Right lobe of liver (tissue), 6 donors: Measurements from ENCODE around the gene NBEA. TPM values are rescaled to one million over a fixed set of nuclear protein-coding genes. Genes with fewer than 3 reads are reported as not detected.
"Not testable (repeated sequence)": the region's sequence is repeated elsewhere in the genome, so short reads cannot be mapped to it uniquely, and the experiment has no call there.

Experiments
- ATAC-seq, 4 donors: fragments of 200-7000 bp; cut with Tn5 transposase; one replicate each; pipeline ENCODE4 v1.9.1; 2020; ENCODE audit warnings: mild to moderate bottlenecking in 4 of 4, moderate library complexity in 4 of 4
- DNase-seq, 3 donors: peaks; one replicate each; pipeline ENCODE4 v3.0.0-alpha.2; 2020
- H3K27ac ChIP-seq, 3 donors: fragments of 200-600 bp; one replicate each; pipeline ENCODE4 v1.8.0; 2022
- H3K27me3 ChIP-seq, 2 donors: fragments of 200-600 bp; one replicate each; pipeline ENCODE4 v1.8.0; 2022
- H3K36me3 ChIP-seq, 4 donors: fragments of 200-600 bp; sonication (generic) in 1 of 4; one replicate each; pipeline versions ENCODE4 v1.5.1 to v1.8.0; 2017 to 2022; ENCODE audit warnings: control low read depth in 1 of 4
- H3K4me1 ChIP-seq, 4 donors: fragments of 200-600 bp; sonication (generic) in 1 of 4; one replicate each; pipeline versions ENCODE4 v1.5.1 to v1.8.0; 2017 to 2022; ENCODE audit warnings: control low read depth in 1 of 4
- H3K4me3 ChIP-seq, 3 donors: fragments of 200-600 bp; one replicate each; pipeline ENCODE4 v1.8.0; 2022
- H3K9me3 ChIP-seq, 4 donors: fragments of 200-600 bp; sonication (generic) in 1 of 4; one replicate each; pipeline versions ENCODE4 v1.5.1 to v1.8.0; 2017 to 2022; ENCODE audit warnings: control low read depth in 1 of 4
- CTCF ChIP-seq, 4 donors: fragments of 200-600 bp in 3 of 4; fragments of 450-650 bp in 1 of 4; IDR thresholded peaks; one replicate each; pipeline versions ENCODE4 v1.5.1 to v1.8.0; 2016 to 2022; ENCODE audit warnings: antibody characterized with exemption in 4 of 4, mild to moderate bottlenecking in 2 of 4
- POLR2A ChIP-seq: fragments of 450-650 bp; IDR thresholded peaks from one replicate; pipeline ENCODE4 v1.6.1; 2017; ENCODE audit warnings: antibody characterized with exemption, mild to moderate bottlenecking
- WGBS: methylation state at CpG from one replicate; pipeline ENCODE4 v1.1.6; 2018; ENCODE audit warnings: low coverage, low lambda C conversion rate; ENCODE audit not compliant: insufficient coverage; ENCODE audit errors: missing lambda C conversion rate; 5-methylcytosine and 5-hydroxymethylcytosine counted together
- intact Hi-C, 2 donors: fragments of 100-400 bp; cut with DNase I; formaldehyde crosslinking; loops; one replicate each; pipeline versions ENCODE4 v1.11.2 to v1.14.1; 2022
- total RNA-seq, 6 experiments: library from RNA; depleted of rRNA in 2 of 6; stranded (reverse); fragments of >200 nt in 2 of 6; fragmentation: NEBNext Ultra II Directional in 3 of 6; extraction: Animal tissue kit (Norgen Biotek cat#: 25700) in 3 of 6; gene quantifications; one replicate each; pipeline versions ENCODE4 v1.1.0 to v1.2.4, GENCODE V29; 2016 to 2023
- donor health status: DM: no; HTN: yes; CAD: no.
- donor health status: DM: no; HTN: no; CAD: no.
- donor health status: DM: no; HTN: no; CAD: no.
- donor health status: DM: no; HTN: yes; CAD: no.
- donor health status: DM: no; HTN: yes; CAD: no.

Gene NBEA
- total RNA-seq, 6 experiments from 2014 or later, result 0.62 to 1.7 (median 0.75) TPM

GRCh38 chr13:35057858-35058257, 115.8 kb downstream of the NBEA start:
- no peaks in the 10 kb centered on the region for H3K9me3 ChIP-seq
- DNase-seq, result no peak
- 67% methylated on average over 6 of the region's 6 CpGs for whole genome bisulfite sequencing
- H3K4me1 ChIP-seq, result no peaks in the 10 kb centered on the region
- H3K36me3 ChIP-seq, result no peaks in the 10 kb centered on the region
- intact Hi-C loops, result no loop called here
- H3K27me3 ChIP-seq, result no peaks in the 10 kb centered on the region
- no peak for TF ChIP-seq CTCF (IDR thresholded peaks at IDR 0.05)
- TF ChIP-seq POLR2A, result no peak
- no peak overlapping the region for H3K4me3 ChIP-seq
- ATAC-seq, result no peak
- H3K27ac ChIP-seq, result no peak overlapping the region

- WGBS, result 64% methylated on average over 3 of the region's 3 CpGs
- H3K27ac ChIP-seq, intact Hi-C loops, ATAC-seq, H3K9me3 ChIP-seq, H3K4me3 ChIP-seq, H3K27me3 ChIP-seq, DNase-seq, H3K36me3 ChIP-seq, H3K4me1 ChIP-seq: not testable (repeated sequence)
These were observed 116.5 kb downstream of the NBEA start for GRCh38 chr13:35058585-35058984.

- no peak overlapping the region for H3K4me3 ChIP-seq
- H3K27me3 ChIP-seq, result no peaks in the 10 kb centered on the region
- TF ChIP-seq CTCF (IDR thresholded peaks at IDR 0.05) (no peak), POLR2A (no peak)
- H3K27ac ChIP-seq, result no peak overlapping the region
- DNase-seq, result no peak
- H3K36me3 ChIP-seq, result no peaks in the 10 kb centered on the region
- no peak for ATAC-seq
- intact Hi-C loops, result no loop called here
- WGBS, result 35% methylated on average over 2 of the region's 2 CpGs
- H3K9me3 ChIP-seq, result no peaks in the 10 kb centered on the region
- no peaks in the 10 kb centered on the region for H3K4me1 ChIP-seq
These were observed 144.6 kb downstream of the NBEA start for GRCh38 chr13:35086667-35087066.

- no peaks in the 10 kb centered on the region for H3K9me3 ChIP-seq
- DNase-seq (no peak), ATAC-seq (no peak)
- H3K27ac ChIP-seq, result no peak overlapping the region
- no peaks in the 10 kb centered on the region for H3K4me1 ChIP-seq
- no peak overlapping the region for H3K4me3 ChIP-seq
- 60% methylated on average over 4 of the region's 4 CpGs for WGBS
- no peaks in the 10 kb centered on the region for H3K36me3 ChIP-seq
- no peaks in the 10 kb centered on the region for H3K27me3 ChIP-seq
- intact Hi-C loops, result no loop called here
- TF ChIP-seq POLR2A (no peak), CTCF (IDR thresholded peaks at IDR 0.05) (no peak)
These were observed 150.2 kb downstream of the NBEA start for GRCh38 chr13:35092251-35092650.

GRCh38 chr13:35092751-35093150, 150.7 kb downstream of the NBEA start:
- Histone ChIP-seq H3K4me3 (no peak overlapping the region), H3K27me3 (no peaks in the 10 kb centered on the region), H3K36me3 (no peaks in the 10 kb centered on the region), H3K9me3 (no peaks in the 10 kb centered on the region), H3K4me1 (no peaks in the 10 kb centered on the region), H3K27ac (no peak overlapping the region)
- ATAC-seq (no peak), DNase-seq (no peak)
- intact Hi-C loops, result no loop called here
- 86% methylated on average over 2 of the region's 2 CpGs for WGBS
- TF ChIP-seq POLR2A (no peak), CTCF (IDR thresholded peaks at IDR 0.05) (no peak)
